IMR-90 (cell line): ENCODE data around the gene DOCK6. TPM values are rescaled to one million over a fixed set of nuclear protein-coding genes. Genes with fewer than 3 reads are reported as not detected.

ENCODE experiments used
- ATAC-seq: fragments of 200-7000 bp; cut with Tn5 transposase; 2 replicates; pipeline ENCODE4 v1.9.1; 2020; ENCODE audit warnings: low read depth, mild to moderate bottlenecking, moderate library complexity
- BruUV-seq: library from RNA; stranded (reverse); fragments of 400-500 nt; replicated peaks from 2 replicates; lab custom pipeline; 2021; lab: Mats Ljungman, UMichigan
- CTCF ChIA-PET: fragments of 300-600 bp; formaldehyde crosslinking; extraction: SDS; loops from one replicate; lab custom pipeline; 2021; ENCODE audit warnings: antibody characterized with exemption; lab: Yijun Ruan, JAX
- POLR2A ChIA-PET: fragments of 300-600 bp; sonication (Branson Sonifier 250); formaldehyde crosslinking; loops from one replicate; lab custom pipeline; 2022; ENCODE audit warnings: antibody characterized with exemption; ENCODE audit not compliant: unreplicated experiment; lab: Charles Lee
- DNase-seq: peaks from one replicate; pipeline ENCODE4 v3.0.0; 2013
- H2AFZ ChIP-seq: replicated peaks from 2 replicates; pipeline ENCODE3; 2013; ENCODE audit warnings: low read length, mild to moderate bottlenecking; ENCODE audit not compliant: poor library complexity
- H2AK5ac ChIP-seq: 2 replicates; pipeline ENCODE4 v1.6.1; 2013; ENCODE audit warnings: low read depth, low read length, inconsistent platforms
- H2AK9ac ChIP-seq: replicated peaks from 2 replicates; pipeline ENCODE3; 2013; ENCODE audit warnings: mild to moderate bottlenecking, low read depth, low read length, moderate library complexity; ENCODE audit not compliant: poor library complexity
- H2BK120ac ChIP-seq: 2 replicates; pipeline ENCODE4 v1.6.1; 2013; ENCODE audit warnings: low read depth, low read length, inconsistent platforms
- H2BK15ac ChIP-seq: 3 replicates; pipeline ENCODE4 v1.6.1; 2013; ENCODE audit warnings: low read depth, low read length, inconsistent platforms
- H2BK20ac ChIP-seq: 2 replicates; pipeline ENCODE4 v1.6.1; 2013; ENCODE audit warnings: low read depth, mild to moderate bottlenecking, inconsistent platforms, low read length, moderate library complexity
- H2BK5ac ChIP-seq: 2 replicates; pipeline ENCODE4 v1.6.1; 2013; ENCODE audit warnings: mild to moderate bottlenecking, low read depth, low read length, inconsistent platforms; ENCODE audit not compliant: poor library complexity, severe bottlenecking
- H3K14ac ChIP-seq: replicated peaks from 2 replicates; pipeline ENCODE4 v1.6.1; 2013; ENCODE audit warnings: low read depth, low read length, inconsistent platforms
- H3K18ac ChIP-seq: 2 replicates; pipeline ENCODE4 v1.6.1; 2013; ENCODE audit warnings: low read depth, low read length, control low read depth
- H3K23ac ChIP-seq: 2 replicates; pipeline ENCODE4 v1.6.1; 2013; ENCODE audit warnings: low read depth, low read length, inconsistent platforms
- H3K27ac ChIP-seq: 2 replicates; pipeline ENCODE4 v1.5.1; 2013; ENCODE audit warnings: mild to moderate bottlenecking, control low read depth, low read length; ENCODE audit not compliant: insufficient read depth
- H3K27me3 ChIP-seq: 2 replicates; pipeline ENCODE4 v1.6.1; 2013; ENCODE audit warnings: low read length; ENCODE audit not compliant: control insufficient read depth, insufficient read depth
- H3K36me3 ChIP-seq: 2 replicates; pipeline ENCODE4 v1.6.1; 2013; ENCODE audit warnings: low read length, mixed read lengths; ENCODE audit not compliant: control insufficient read depth, insufficient read depth
- H3K4ac ChIP-seq: 2 replicates; pipeline ENCODE4 v1.6.1; 2013; ENCODE audit warnings: low read depth, low read length, inconsistent platforms
- H3K4me1 ChIP-seq: 2 replicates; pipeline ENCODE4 v1.6.1; 2013; ENCODE audit warnings: low read length, mixed read lengths; ENCODE audit not compliant: control insufficient read depth, insufficient read depth
- H3K4me2 ChIP-seq: 2 replicates; pipeline ENCODE4 v1.6.1; 2013; ENCODE audit warnings: low read depth, mild to moderate bottlenecking, control low read depth, low read length, moderate library complexity
- H3K4me3 ChIP-seq: 2 replicates; pipeline ENCODE4 v1.5.1; 2013; ENCODE audit warnings: low read depth, mild to moderate bottlenecking, control low read depth, low read length, moderate library complexity; ENCODE audit not compliant: insufficient read depth
- H3K56ac ChIP-seq: 2 replicates; pipeline ENCODE4 v1.6.1; 2013; ENCODE audit warnings: low read length, inconsistent platforms; ENCODE audit not compliant: insufficient read depth; ENCODE audit errors: extremely low read depth
- H3K79me1 ChIP-seq, 2 experiments: 2 replicates each; pipeline ENCODE4 v1.6.1; 2013; ENCODE audit warnings: low read length in 2 of 2, inconsistent platforms in 1 of 2, low read depth in 1 of 2
- H3K9ac ChIP-seq: 2 replicates; pipeline ENCODE4 v1.6.1; 2013; ENCODE audit warnings: low read depth, low read length, control low read depth
- H3K9me1 ChIP-seq: 2 replicates; pipeline ENCODE4 v1.6.1; 2013; ENCODE audit warnings: low read length, inconsistent platforms; ENCODE audit not compliant: insufficient read depth
- H3K9me3 ChIP-seq: 2 replicates; pipeline ENCODE4 v1.6.1; 2013; ENCODE audit warnings: low read length; ENCODE audit not compliant: control insufficient read depth, insufficient read depth
- H4K20me1 ChIP-seq: 2 replicates; pipeline ENCODE4 v1.6.1; 2013; ENCODE audit warnings: low read length, inconsistent platforms; ENCODE audit not compliant: insufficient read depth
- H4K5ac ChIP-seq: 2 replicates; pipeline ENCODE4 v1.6.1; 2013; ENCODE audit warnings: mild to moderate bottlenecking, low read depth, low read length, control low read depth
- H4K8ac ChIP-seq, 2 experiments: 2 replicates each; pipeline ENCODE4 v1.6.1; 2013; ENCODE audit warnings: low read depth in 2 of 2, low read length in 2 of 2, control low read depth in 1 of 2, inconsistent platforms in 1 of 2
- H4K91ac ChIP-seq: 2 replicates; pipeline ENCODE4 v1.6.1; 2013; ENCODE audit warnings: low read depth, low read length, inconsistent platforms; ENCODE audit not compliant: insufficient read depth
- RFX5 ChIP-seq: IDR thresholded peaks from 2 replicates; pipeline ENCODE4 v1.8.0; 2012; ENCODE audit warnings: low read depth, mild to moderate bottlenecking, low read length, moderate library complexity
- WGBS, 2 experiments: methylation state at CpG; one replicate each; pipeline versions ENCODE4 v1.1.5 to v1.1.7; 2013; ENCODE audit warnings: missing lambda C conversion rate in 2 of 2; ENCODE audit not compliant: insufficient read length in 1 of 2; ENCODE audit errors: extremely low coverage in 2 of 2; 5-methylcytosine and 5-hydroxymethylcytosine counted together
- dilution Hi-C: fragments of 300-500 bp; cut with HindIII; formaldehyde crosslinking; loops from one replicate; pipeline ENCODE4 v1.14.3; 2018; ENCODE audit warnings: low sequenced_read_pairs; ENCODE audit not compliant: unreplicated experiment
- in situ Hi-C: fragments of 300-500 bp; cut with MboI; formaldehyde crosslinking; loops from 3 replicates; pipeline ENCODE4 v1.14.3; 2019; ENCODE audit warnings: low sequenced_read_pairs, inconsistent platforms, mixed read lengths
- intact Hi-C: fragments of 100-400 bp; cut with micrococcal nuclease; formaldehyde crosslinking; loops from 2 replicates; pipeline ENCODE4 v1.10.0; 2022
- polyA plus RNA-seq, 3 experiments: library from polyadenylated mRNA; depleted of rRNA; stranded (reverse); fragments of >200 nt; gene quantifications; 2 replicates each; pipeline ENCODE4 v1.2.3, GENCODE V29; 2012; ENCODE audit warnings: low replicate concordance in 1 of 3
- total RNA-seq: library from RNA; depleted of rRNA; stranded (reverse); fragments of >200 nt; gene quantifications from 2 replicates; pipeline ENCODE4 v1.2.3, GENCODE V29; 2012

DOCK6 gene
- total and polyA plus RNA-seq, 2 of the 4 experiments (the other 2 are of a cell fraction): 5.0 to 18.4 TPM

DNA sequence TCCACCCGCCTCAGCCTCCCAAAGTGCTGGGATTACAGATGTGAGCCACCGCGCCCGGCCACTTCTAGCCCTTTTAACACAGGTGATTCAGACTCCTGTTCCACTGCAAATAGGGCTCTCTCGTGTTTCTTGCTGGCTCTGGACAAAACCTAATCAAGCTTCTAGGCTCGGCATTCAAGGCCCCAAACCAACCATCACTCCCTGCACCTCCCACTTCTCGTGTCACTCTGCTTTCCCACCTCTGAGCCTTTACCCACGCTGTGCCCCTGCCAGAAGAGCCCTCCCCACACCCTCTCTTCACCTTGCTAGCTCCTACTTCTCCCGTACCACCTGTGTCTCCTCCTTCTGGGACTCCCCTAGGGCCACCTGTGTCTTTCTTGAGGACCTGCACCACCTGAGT, 84.7 kb downstream of the DOCK6 start:
- Histone ChIP-seq H4K5ac (no peak overlapping the region), H3K56ac (no peak overlapping the region), H3K79me1 (peaks cover 32 to 77% of the 10 kb centered on the region in 2 experiments), H4K20me1 (peaks cover 4% of the 10 kb centered on the region), H3K18ac (no peak overlapping the region), H2AK5ac (0 out of 2 replicates have a peak overlapping the region, but pooled peaks have one; percentile 33), H3K23ac (peak overlapping the region; percentile 34; the same call in 1 of the 2 replicates), H2BK120ac (no peak overlapping the region), H3K9me3 (no peaks in the 10 kb centered on the region), H3K36me3 (peaks cover 79% of the 10 kb centered on the region), H3K27me3 (no peaks in the 10 kb centered on the region), H3K4me1 (0 out of 2 replicates have a peak, but pooled peaks cover 1% of the 10 kb centered on the region), H3K14ac (no peak overlapping the region), H3K4me3 (no peak overlapping the region), H2BK5ac (no peak overlapping the region), H3K9me1 (peaks cover 11% of the 10 kb centered on the region), H4K91ac (no peak overlapping the region), H3K4ac (no peak overlapping the region), H4K8ac (no peak overlapping the region), H3K9ac (no peak overlapping the region), H2AFZ (no peak overlapping the region), H3K4me2 (no peak overlapping the region), H3K27ac (no peak overlapping the region), H2BK15ac (no peak overlapping the region), H2AK9ac (no peak overlapping the region), H2BK20ac (no peak overlapping the region)
- WGBS, 2 experiments: 96% methylated on average over 7 of the region's 9 CpGs; no CpG with 5 or more reads in 1 of the 2 experiments
- DNase-seq (no peak), ATAC-seq (no peak)
- CTCF ChIA-PET: interaction anchor here (0.6 kb wide), 2 partner anchors 18 to 711 kb away, joined by 4 to 7 read pairs; no protein-coding TSS in a partner anchor
- intact Hi-C loops (no loop called here), in situ Hi-C loops (no loop called here), dilution Hi-C loops (no loop called here)
- no peak for TF ChIP-seq RFX5
- BruUV-seq: no TSS peak
- POLR2A ChIA-PET: no interaction called here
